OCI-LY1 (cell line): ENCODE results near the gene HDC.

Experiments used
- H2AFZ ChIP-seq: fragments of 200-600 bp; sonication (generic), shearing (Covaris generic); 2 replicates; pipeline ENCODE4 v1.6.0; 2014; ENCODE audit warnings: antibody characterized with exemption, mild to moderate bottlenecking, low read length
- H3F3A ChIP-seq: fragments of 200-600 bp; sonication (generic), shearing (Covaris generic); 2 replicates; pipeline ENCODE4 v1.6.0; 2014; ENCODE audit warnings: mild to moderate bottlenecking, antibody characterized with exemption, low read length, moderate library complexity; ENCODE audit not compliant: insufficient read depth
- H3K27ac ChIP-seq: fragments of 200-600 bp; sonication (generic); 2 replicates; pipeline ENCODE4 v1.5.1; 2014; ENCODE audit warnings: low read length, mixed run types, mild to moderate bottlenecking, low read depth; ENCODE audit not compliant: poor library complexity, severe bottlenecking
- H3K27me3 ChIP-seq: fragments of 200-600 bp; sonication (generic); 2 replicates; pipeline ENCODE4 v1.6.0; 2014; ENCODE audit warnings: antibody characterized with exemption, mild to moderate bottlenecking, low read length, moderate library complexity; ENCODE audit not compliant: insufficient read depth
- H3K36me3 ChIP-seq: fragments of 200-600 bp; sonication (generic); 2 replicates; pipeline ENCODE4 v1.6.1; 2014; ENCODE audit warnings: mild to moderate bottlenecking, antibody characterized with exemption, low read length, moderate library complexity, mixed read lengths; ENCODE audit not compliant: insufficient read depth
- H3K4me1 ChIP-seq: fragments of 200-600 bp; sonication (generic); 2 replicates; pipeline ENCODE4 v1.5.1; 2014; ENCODE audit warnings: mild to moderate bottlenecking, low read length, moderate library complexity; ENCODE audit not compliant: insufficient read depth, severe bottlenecking
- H3K4me2 ChIP-seq: fragments of 200-600 bp; sonication (generic), shearing (Covaris generic); 2 replicates; pipeline ENCODE4 v1.6.1; 2014; ENCODE audit warnings: low read length
- H3K4me3 ChIP-seq: fragments of 200-600 bp; sonication (generic); 2 replicates; pipeline ENCODE4 v1.5.1; 2014; ENCODE audit warnings: low read length, low read depth, mild to moderate bottlenecking, mixed read lengths; ENCODE audit not compliant: poor library complexity, severe bottlenecking
- H3K79me2 ChIP-seq: fragments of 200-600 bp; shearing (Covaris generic); 2 replicates; pipeline ENCODE4 v1.6.1; 2016; ENCODE audit warnings: mixed run types, low read length, mixed read lengths; ENCODE audit not compliant: insufficient read depth
- H3K9ac ChIP-seq: fragments of 200-600 bp; sonication (generic), shearing (Covaris generic); 2 replicates; pipeline ENCODE4 v1.6.1; 2014; ENCODE audit warnings: mild to moderate bottlenecking, low read length, mixed read lengths
- H3K9me2 ChIP-seq: fragments of 200-600 bp; sonication (generic), shearing (Covaris generic); 2 replicates; pipeline ENCODE4 v1.6.1; 2014; ENCODE audit warnings: low read depth, mild to moderate bottlenecking, low read length, mixed read lengths
- H3K9me3 ChIP-seq: fragments of 200-600 bp; shearing (Covaris generic); 2 replicates; pipeline ENCODE4 v1.6.1; 2014; ENCODE audit warnings: low read length, mixed read lengths
- H4K20me1 ChIP-seq: fragments of 200-600 bp; sonication (generic), shearing (Covaris generic); 2 replicates; pipeline ENCODE4 v1.6.0; 2016; ENCODE audit warnings: mild to moderate bottlenecking, low read length; ENCODE audit not compliant: insufficient read depth
- EZH2 ChIP-seq: fragments of 200-600 bp; sonication (generic), shearing (Covaris generic); IDR thresholded peaks from 2 replicates; pipeline ENCODE4 v1.8.0; 2017; ENCODE audit warnings: borderline replicate concordance, mixed run types, mild to moderate bottlenecking, antibody characterized with exemption, low read length, moderate library complexity, mixed read lengths
- TF ChIP-seq, protein P1 (sequence below): fragments of 200-600 bp; sonication (generic), shearing (Covaris generic); IDR thresholded peaks from 2 replicates; pipeline ENCODE4 v1.5.1; 2017; ENCODE audit warnings: mild to moderate bottlenecking, antibody characterized with exemption, low read length, moderate library complexity, mixed read lengths

HDC gene

DNA sequence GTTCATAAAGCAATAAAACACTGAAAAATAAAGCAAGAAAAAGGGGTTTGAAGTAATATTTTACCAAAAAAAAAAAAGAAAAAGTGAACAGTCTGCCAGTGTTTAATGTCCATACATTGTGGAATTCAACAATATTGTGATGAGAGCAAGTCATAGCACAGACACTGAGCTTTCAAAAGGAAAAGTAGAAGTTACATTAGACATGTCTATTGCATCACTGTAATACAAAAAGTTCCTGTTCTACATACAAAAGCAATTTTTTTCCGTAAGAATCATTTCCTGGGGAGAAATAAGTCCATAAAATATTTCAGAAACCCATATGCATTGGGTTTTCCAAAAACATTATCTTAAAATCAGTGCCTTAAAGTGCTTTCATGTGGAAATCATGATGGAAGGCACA lies 11.8 kb upstream of the HDC start:
- no peak for TF ChIP-seq EZH2
- TF ChIP-seq, protein P1, sequence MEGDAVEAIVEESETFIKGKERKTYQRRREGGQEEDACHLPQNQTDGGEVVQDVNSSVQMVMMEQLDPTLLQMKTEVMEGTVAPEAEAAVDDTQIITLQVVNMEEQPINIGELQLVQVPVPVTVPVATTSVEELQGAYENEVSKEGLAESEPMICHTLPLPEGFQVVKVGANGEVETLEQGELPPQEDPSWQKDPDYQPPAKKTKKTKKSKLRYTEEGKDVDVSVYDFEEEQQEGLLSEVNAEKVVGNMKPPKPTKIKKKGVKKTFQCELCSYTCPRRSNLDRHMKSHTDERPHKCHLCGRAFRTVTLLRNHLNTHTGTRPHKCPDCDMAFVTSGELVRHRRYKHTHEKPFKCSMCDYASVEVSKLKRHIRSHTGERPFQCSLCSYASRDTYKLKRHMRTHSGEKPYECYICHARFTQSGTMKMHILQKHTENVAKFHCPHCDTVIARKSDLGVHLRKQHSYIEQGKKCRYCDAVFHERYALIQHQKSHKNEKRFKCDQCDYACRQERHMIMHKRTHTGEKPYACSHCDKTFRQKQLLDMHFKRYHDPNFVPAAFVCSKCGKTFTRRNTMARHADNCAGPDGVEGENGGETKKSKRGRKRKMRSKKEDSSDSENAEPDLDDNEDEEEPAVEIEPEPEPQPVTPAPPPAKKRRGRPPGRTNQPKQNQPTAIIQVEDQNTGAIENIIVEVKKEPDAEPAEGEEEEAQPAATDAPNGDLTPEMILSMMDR, result no peak
- Histone ChIP-seq H3K36me3 (peaks cover 9% of the 10 kb centered on the region; the same call in 1 of the 2 replicates), H3K4me2 (no peak overlapping the region), H3K27ac (no peak overlapping the region), H4K20me1 (no peaks in the 10 kb centered on the region), H3K9me3 (no peaks in the 10 kb centered on the region), H3K9me2 (no peaks in the 10 kb centered on the region), H3F3A (no peaks in the 10 kb centered on the region), H3K9ac (no peak overlapping the region), H3K27me3 (no peaks in the 10 kb centered on the region), H3K4me3 (no peak overlapping the region), H2AFZ (no peak overlapping the region), H3K4me1 (no peaks in the 10 kb centered on the region), H3K79me2 (no peaks in the 10 kb centered on the region)

DNA sequence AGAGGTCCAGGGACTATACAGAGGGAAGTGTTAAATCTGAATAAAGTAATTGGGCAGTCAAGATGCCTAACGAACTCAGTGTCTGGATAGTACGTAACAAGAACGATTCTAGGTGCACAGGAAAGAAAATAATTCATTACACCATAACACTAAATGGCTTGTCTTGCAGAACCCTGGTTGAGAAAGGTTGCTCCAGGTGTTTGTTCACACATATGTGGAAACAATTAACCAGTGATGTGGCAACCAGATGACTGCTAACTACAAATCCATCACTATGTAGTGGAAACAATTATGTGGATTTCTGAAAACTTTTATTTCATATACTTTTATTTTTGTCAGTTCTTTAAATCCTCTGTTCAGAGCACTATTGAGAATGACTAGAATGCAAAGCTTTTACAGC lies 10.4 kb upstream of the HDC start:
- H3K4me3 ChIP-seq, result no peak overlapping the region
- no peaks in the 10 kb centered on the region for H3K9me2 ChIP-seq
- no peaks in the 10 kb centered on the region for H4K20me1 ChIP-seq
- H2AFZ ChIP-seq, result no peak overlapping the region
- no peaks in the 10 kb centered on the region for H3F3A ChIP-seq
- H3K9me3 ChIP-seq, result no peaks in the 10 kb centered on the region
- peaks cover 9% of the 10 kb centered on the region; the same call in 1 of the 2 replicates for H3K36me3 ChIP-seq
- H3K79me2 ChIP-seq, result no peaks in the 10 kb centered on the region
- no peak overlapping the region for H3K9ac ChIP-seq
- no peak overlapping the region for H3K27ac ChIP-seq
- no peaks in the 10 kb centered on the region for H3K4me1 ChIP-seq
- no peak overlapping the region for H3K4me2 ChIP-seq
- no peaks in the 10 kb centered on the region for H3K27me3 ChIP-seq
- TF ChIP-seq, protein P1, result no peak
- TF ChIP-seq EZH2, result no peak

DNA sequence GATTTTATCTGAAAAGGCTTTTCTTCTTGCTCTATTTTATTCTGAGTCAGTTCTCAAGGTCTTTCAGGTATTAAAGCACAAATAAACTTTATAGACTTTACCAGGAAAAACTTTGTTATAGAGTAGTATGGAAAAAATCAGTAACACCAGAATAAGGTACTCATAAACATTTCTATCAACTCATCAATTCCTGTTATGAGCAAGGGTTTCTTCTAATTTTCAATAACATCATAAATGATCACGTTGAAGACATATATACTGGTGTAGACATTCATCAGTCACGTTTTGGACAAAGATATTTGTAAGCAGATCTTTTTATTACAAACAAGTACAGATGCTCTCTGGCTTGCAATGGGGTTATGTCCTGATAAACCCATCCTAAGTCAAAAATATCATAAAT lies 9.6 kb upstream of the HDC start:
- no peaks in the 10 kb centered on the region for H3K9me3 ChIP-seq
- no peak overlapping the region for H3K4me3 ChIP-seq
- H3K27ac ChIP-seq, result no peak overlapping the region
- no peaks in the 10 kb centered on the region for H3K9me2 ChIP-seq
- TF ChIP-seq, protein P1, result no peak
- no peak for TF ChIP-seq EZH2
- no peaks in the 10 kb centered on the region for H3K4me1 ChIP-seq
- no peak overlapping the region for H3K4me2 ChIP-seq
- H3K79me2 ChIP-seq, result no peaks in the 10 kb centered on the region
- H3K36me3 ChIP-seq, result peaks cover 9% of the 10 kb centered on the region; the same call in 1 of the 2 replicates
- no peaks in the 10 kb centered on the region for H3K27me3 ChIP-seq
- H4K20me1 ChIP-seq, result no peaks in the 10 kb centered on the region
- H3K9ac ChIP-seq, result no peak overlapping the region
- no peak overlapping the region for H2AFZ ChIP-seq
- no peaks in the 10 kb centered on the region for H3F3A ChIP-seq
